HepG2 (cell line): ENCODE results near the gene SLC5A6. TPM values are rescaled to one million over a fixed set of nuclear protein-coding genes. Genes with fewer than 3 reads are reported as not detected.

Experiments used
- ADNP ChIP-seq: sonication (generic); formaldehyde crosslinking; IDR thresholded peaks from 2 replicates; pipeline ENCODE4 v1.4.0; 2020; ENCODE audit warnings: missing genetic modification reagents
- ARHGAP35 ChIP-seq: sonication (generic); formaldehyde crosslinking; IDR thresholded peaks from 2 replicates; pipeline ENCODE4 v1.9.0; 2022; ENCODE audit warnings: mild to moderate bottlenecking, inconsistent platforms, moderate library complexity, missing genetic modification reagents, borderline replicate concordance
- CBFB ChIP-seq: sonication (generic); formaldehyde crosslinking; IDR thresholded peaks from 2 replicates; pipeline ENCODE4 v1.4.0; 2020; ENCODE audit warnings: missing genetic modification reagents
- DNMT1 ChIP-seq: sonication (generic); formaldehyde crosslinking; IDR thresholded peaks from 2 replicates; pipeline ENCODE4 v1.5.1; 2020; ENCODE audit warnings: mild to moderate bottlenecking, missing genetic modification reagents
- GTF2F1 ChIP-seq: fragments of 150-350 bp; IDR thresholded peaks from 2 replicates; pipeline ENCODE4 v1.6.1; 2014; ENCODE audit warnings: low read length
- KDM5B ChIP-seq: sonication (generic); formaldehyde crosslinking; IDR thresholded peaks from 2 replicates; pipeline ENCODE4 v1.4.0; 2020; ENCODE audit warnings: missing genetic modification reagents, mild to moderate bottlenecking, borderline replicate concordance
- KLF11 ChIP-seq: IDR thresholded peaks from 2 replicates; pipeline ENCODE4 v1.6.1; 2016; ENCODE audit warnings: missing compliant biosample characterization
- PBX3 ChIP-seq: sonication (generic); formaldehyde crosslinking; IDR thresholded peaks from 2 replicates; pipeline ENCODE4 v1.8.1; 2023; ENCODE audit warnings: missing genetic modification reagents, inconsistent platforms, borderline replicate concordance
- PLRG1 ChIP-seq: fragments of 450-650 bp; conservative IDR thresholded peaks from 2 replicates; pipeline ENCODE4 v1.6.1; 2016
- POGK ChIP-seq: sonication (generic); formaldehyde crosslinking; conservative IDR thresholded peaks from 2 replicates; pipeline ENCODE4 v1.8.0; 2022; ENCODE audit warnings: mild to moderate bottlenecking, moderate library complexity, missing genetic modification reagents
- PRPF4 ChIP-seq: fragments of 200-400 bp; formaldehyde crosslinking; IDR thresholded peaks from 2 replicates; pipeline ENCODE4 v1.6.1; 2016; ENCODE audit warnings: low read length, low read depth; ENCODE audit not compliant: poor library complexity, severe bottlenecking
- SRSF1 ChIP-seq: fragments of 200-400 bp; formaldehyde crosslinking; optimal IDR thresholded peaks from 2 replicates; pipeline ENCODE3; 2017; ENCODE audit warnings: mild to moderate bottlenecking, low read depth, low read length, moderate library complexity
- STAT6 ChIP-seq: sonication (generic); formaldehyde crosslinking; IDR thresholded peaks from 2 replicates; pipeline ENCODE4 v1.4.0; 2020; ENCODE audit warnings: missing genetic modification reagents, mild to moderate bottlenecking, borderline replicate concordance
- ZBTB39 ChIP-seq: sonication (generic); formaldehyde crosslinking; IDR thresholded peaks from 2 replicates; pipeline ENCODE4 v1.5.0; 2020; ENCODE audit warnings: missing genetic modification reagents
- ZNF33B ChIP-seq: sonication (generic); formaldehyde crosslinking; IDR thresholded peaks from 2 replicates; pipeline ENCODE4 v1.5.1; 2020; ENCODE audit warnings: mild to moderate bottlenecking, missing genetic modification reagents
- ZNF484 ChIP-seq: sonication (generic); formaldehyde crosslinking; IDR thresholded peaks from 2 replicates; pipeline ENCODE4 v1.5.1; 2020; ENCODE audit warnings: mild to moderate bottlenecking, low read depth, missing genetic modification reagents, borderline replicate concordance
- ZNF569 ChIP-seq: sonication (generic); formaldehyde crosslinking; IDR thresholded peaks from 2 replicates; pipeline ENCODE4 v1.5.0; 2020; ENCODE audit warnings: mild to moderate bottlenecking, missing genetic modification reagents, moderate library complexity, borderline replicate concordance
- ZNF704 ChIP-seq: sonication (generic); formaldehyde crosslinking; IDR thresholded peaks from 2 replicates; pipeline ENCODE4 v1.8.1; 2023; ENCODE audit warnings: mild to moderate bottlenecking, inconsistent platforms, moderate library complexity, missing genetic modification reagents, borderline replicate concordance
- ZNF75D ChIP-seq: sonication (generic); formaldehyde crosslinking; IDR thresholded peaks from 2 replicates; pipeline ENCODE4 v1.8.1; 2023; ENCODE audit warnings: missing genetic modification reagents, mild to moderate bottlenecking, borderline replicate concordance
- polyA plus RNA-seq, 8 experiments: library from polyadenylated mRNA; depleted of rRNA in 3 of 8; stranded (reverse) in 7 of 8; unstranded in 1 of 8; fragments of >200 nt; fragmentation: Illumina TruSeq in 4 of 8; extraction: Trizol in 4 of 8; gene quantifications; 2 replicates each; pipeline versions ENCODE4 v1.2.1 to v1.2.3, GENCODE V29; 2011 to 2016; ENCODE audit warnings: low read depth in 4 of 8, missing spikeins in 1 of 8, mixed read lengths in 1 of 8; ENCODE audit not compliant: insufficient read depth in 1 of 8
- total RNA-seq, 5 experiments: library from RNA; depleted of rRNA; stranded (reverse); fragments of >200 nt; fragmentation: Illumina TruSeq; extraction: Trizol; gene quantifications; 2 replicates each; pipeline ENCODE4 v1.2.3, GENCODE V29; 2016; ENCODE audit warnings: low read depth in 1 of 5

The SLC5A6 gene
- total and polyA plus RNA-seq, 2 of the 13 experiments (the other 11 are each of a cell fraction or from before 2014, with no cell fraction given) = 135 to 417 TPM

GRCh38 chr2:27177441-27178351 lies 34.4 kb downstream of the SLC5A6 start (continued):
- TF ChIP-seq ARHGAP35 (CRISPR knock-in tag) (0 out of 2 replicates have a peak, but pooled peaks have one; percentile 13), PBX3 (CRISPR knock-in tag) (no peak), ZNF569 (CRISPR knock-in tag) (peak; percentile 94; the same call in 1 of the 2 replicates), POGK (0 out of 2 replicates have a peak, but pooled peaks have one; percentile 41), PRPF4 (no peak), PLRG1 (no peak), SRSF1 (no peak), ZNF484 (CRISPR knock-in tag) (no peak), ZNF33B (no peak), ADNP (CRISPR knock-in tag) (peak; percentile 37; the same call in 1 of the 2 replicates), ZNF75D (CRISPR knock-in tag) (no peak), KLF11 (CRISPR knock-in tag) (no peak), ZNF704 (CRISPR knock-in tag) (no peak), CBFB (CRISPR knock-in tag) (peak; percentile 78; the same call in 1 of the 2 replicates), KDM5B (CRISPR knock-in tag) (peak; percentile 75; the same call in 1 of the 2 replicates), STAT6 (CRISPR knock-in tag) (peak; percentile 89), ZBTB39 (CRISPR knock-in tag) (0 out of 2 replicates have a peak, but pooled peaks have one; percentile 57), DNMT1 (CRISPR knock-in tag) (no peak), GTF2F1 (no peak)
